HCT116 (cell line): ENCODE measurements around the gene CABP1. TPM values are rescaled to one million over a fixed set of nuclear protein-coding genes. Genes with fewer than 3 reads are reported as not detected.

Experiments
- ATAC-seq: fragments of 200-7000 bp; cut with Tn5 transposase; 2 replicates; pipeline ENCODE4 v1.9.1; 2020; ENCODE audit warnings: mild to moderate bottlenecking, moderate library complexity
- BruUV-seq: library from RNA; stranded (reverse); fragments of 400-500 nt; replicated peaks from 2 replicates; lab custom pipeline; 2021; lab: Mats Ljungman, UMichigan
- CTCF ChIA-PET: fragments of 300-600 bp; sonication (Branson Sonifier 250); formaldehyde crosslinking; loops from one replicate; lab custom pipeline; 2021; ENCODE audit warnings: antibody characterized with exemption; lab: Charles Lee
- POLR2A ChIA-PET: fragments of 300-600, 350-600 bp; sonication (Branson Sonifier 250); formaldehyde crosslinking; loops from one replicate; lab custom pipeline; 2021; ENCODE audit warnings: antibody characterized with exemption; lab: Charles Lee
- RAD21 ChIA-PET, 2 experiments: fragments of 300-600 bp; sonication (Branson Sonifier 250); formaldehyde crosslinking; loops; one replicate each; lab custom pipeline; 2023; ENCODE audit warnings: low total read pairs in 2 of 2; ENCODE audit not compliant: uncharacterized antibody in 2 of 2, unreplicated experiment in 2 of 2, low non-redundant PET in 1 of 2; lab: Charles Lee
- DNase-seq: peaks from one replicate; pipeline ENCODE4 v3.0.0-alpha.2; 2010; ENCODE audit warnings: low read depth, low spot score
- H2AFZ ChIP-seq: fragments of 200-600 bp; shearing (Covaris generic), sonication (generic); 2 replicates; pipeline ENCODE4 v1.6.1; 2017; ENCODE audit warnings: low read depth, mixed run types, mixed read lengths, antibody characterized with exemption, low read length; ENCODE audit not compliant: poor library complexity, severe bottlenecking
- H3K27ac ChIP-seq: 2 replicates; pipeline ENCODE4 v1.5.1; 2012; ENCODE audit warnings: low read depth, low read length
- H3K27me3 ChIP-seq: fragments of 200-600 bp; sonication (generic); 2 replicates; pipeline ENCODE4 v1.6.1; 2016; ENCODE audit warnings: mixed run types, low read length, mixed read lengths; ENCODE audit not compliant: insufficient read depth
- H3K36me3 ChIP-seq, 2 experiments: fragments of 200-500 bp in 1 of 2; fragments of 200-600 bp in 1 of 2; sonication (Bioruptor generic) in 1 of 2; sonication (generic) in 1 of 2; 2 replicates each; pipeline versions ENCODE4 v1.5.1 to v1.6.1; 2014 to 2016; ENCODE audit warnings: low read length in 2 of 2, inconsistent platforms in 1 of 2, mixed read lengths in 1 of 2, mixed run types in 1 of 2; ENCODE audit not compliant: insufficient read depth in 2 of 2, control insufficient read depth in 1 of 2
- H3K4me1 ChIP-seq, 2 experiments: fragments of 200-600 bp in 1 of 2; sonication (generic) in 1 of 2; 2 replicates each; pipeline versions ENCODE4 v1.5.1 to v1.6.1; 2012 to 2017; ENCODE audit warnings: low read length in 2 of 2, inconsistent platforms in 1 of 2, mild to moderate bottlenecking in 1 of 2, mixed read lengths in 1 of 2, mixed run types in 1 of 2, moderate library complexity in 1 of 2; ENCODE audit not compliant: insufficient read depth in 2 of 2, control insufficient read depth in 1 of 2
- H3K4me2 ChIP-seq: fragments of 200-600 bp; sonication (generic); 2 replicates; pipeline ENCODE4 v1.6.1; 2017; ENCODE audit warnings: mixed run types, low read length, mixed read lengths
- H3K4me3 ChIP-seq, 2 experiments: fragments of 200-600 bp in 1 of 2; sonication (generic) in 1 of 2; replicated peaks in 1 of 2; 2 replicates each; pipeline ENCODE4 v1.5.1; 2011 to 2016; ENCODE audit warnings: low read length in 2 of 2, control low read depth in 1 of 2, low read depth in 1 of 2, mild to moderate bottlenecking in 1 of 2, mixed read lengths in 1 of 2, mixed run types in 1 of 2
- H3K79me2 ChIP-seq: fragments of 200-600 bp; sonication (generic); 2 replicates; pipeline ENCODE4 v1.6.1; 2017; ENCODE audit warnings: mild to moderate bottlenecking, mixed run types, low read length, moderate library complexity, mixed read lengths; ENCODE audit not compliant: insufficient read depth
- H3K9ac ChIP-seq: fragments of 200-600 bp; sonication (generic); 2 replicates; pipeline ENCODE4 v1.6.1; 2016; ENCODE audit warnings: low read length, mixed read lengths
- H3K9me2 ChIP-seq: fragments of 200-600 bp; sonication (generic), shearing (Covaris generic); 2 replicates; pipeline ENCODE4 v1.6.1; 2017; ENCODE audit warnings: mixed run types, mild to moderate bottlenecking, moderate library complexity; ENCODE audit not compliant: insufficient read depth
- H3K9me3 ChIP-seq, 2 experiments: fragments of 200-500 bp in 1 of 2; fragments of 200-600 bp in 1 of 2; sonication (Bioruptor generic) in 1 of 2; sonication (generic) in 1 of 2; 2 replicates each; pipeline ENCODE4 v1.6.1; 2014 to 2017; ENCODE audit warnings: low read length in 2 of 2, mixed read lengths in 2 of 2, inconsistent platforms in 1 of 2, low read depth in 1 of 2, mild to moderate bottlenecking in 1 of 2, mixed run types in 1 of 2, moderate library complexity in 1 of 2; ENCODE audit not compliant: control insufficient read depth in 1 of 2, insufficient read depth in 1 of 2
- H4K20me1 ChIP-seq: fragments of 200-600 bp; sonication (generic), shearing (Covaris generic); 2 replicates; pipeline ENCODE4 v1.6.1; 2017; ENCODE audit warnings: mixed run types, mild to moderate bottlenecking, moderate library complexity; ENCODE audit not compliant: insufficient read depth
- ATF3 ChIP-seq: IDR thresholded peaks from 2 replicates; pipeline ENCODE4 v1.6.1; 2012
- CEBPB ChIP-seq: IDR thresholded peaks from 2 replicates; pipeline ENCODE4 v1.6.1; 2012; ENCODE audit warnings: low read depth
- EGR1 ChIP-seq: IDR thresholded peaks from 2 replicates; pipeline ENCODE4 v1.6.1; 2012; ENCODE audit warnings: low read depth
- ELF1 ChIP-seq: IDR thresholded peaks from 2 replicates; pipeline ENCODE4 v1.6.1; 2012; ENCODE audit warnings: low read depth, borderline replicate concordance
- EZH2phosphoT487 ChIP-seq: fragments of 200-600 bp; IDR thresholded peaks from 2 replicates; pipeline ENCODE4 v1.6.1; 2018; ENCODE audit warnings: antibody characterized with exemption, borderline replicate concordance
- FOSL1 ChIP-seq: IDR thresholded peaks from 2 replicates; pipeline ENCODE4 v1.6.1; 2012; ENCODE audit warnings: low read depth
- JUND ChIP-seq: IDR thresholded peaks from 2 replicates; pipeline ENCODE4 v1.6.1; 2012
- POLR2A ChIP-seq: IDR thresholded peaks from 2 replicates; pipeline ENCODE4 v1.7.0; 2011; ENCODE audit warnings: borderline replicate concordance; ENCODE audit not compliant: insufficient read depth, insufficient read length; ENCODE audit errors: extremely low read depth
- POLR2AphosphoS5 ChIP-seq: IDR thresholded peaks from 2 replicates; pipeline ENCODE4 v1.6.1; 2011; ENCODE audit warnings: mild to moderate bottlenecking, low read depth, low read length, moderate library complexity
- RAD21 ChIP-seq: IDR thresholded peaks from 2 replicates; pipeline ENCODE4 v1.6.1; 2012; ENCODE audit warnings: low read depth, mild to moderate bottlenecking
- SIN3A ChIP-seq: IDR thresholded peaks from 2 replicates; pipeline ENCODE4 v1.6.1; 2012; ENCODE audit warnings: low read depth
- SP1 ChIP-seq: IDR thresholded peaks from 2 replicates; pipeline ENCODE4 v1.6.1; 2012; ENCODE audit warnings: low read depth
- SRF ChIP-seq: IDR thresholded peaks from 2 replicates; pipeline ENCODE4 v1.6.1; 2012; ENCODE audit warnings: low read depth
- YY1 ChIP-seq: IDR thresholded peaks from 2 replicates; pipeline ENCODE4 v1.6.1; 2011; ENCODE audit warnings: low read length, low read depth, moderate library complexity, mild to moderate bottlenecking; ENCODE audit not compliant: insufficient replicate concordance; ENCODE audit errors: extremely low read depth
- ZBTB33 ChIP-seq: IDR thresholded peaks from 2 replicates; pipeline ENCODE4 v1.6.1; 2011; ENCODE audit warnings: mild to moderate bottlenecking, low read length, moderate library complexity; ENCODE audit not compliant: insufficient replicate concordance; ENCODE audit errors: extremely low read depth
- ZFX ChIP-seq: fragments of 450-650 bp; IDR thresholded peaks from 2 replicates; pipeline ENCODE4 v1.6.1; 2017
- ZNF274 ChIP-seq: fragments of 200-500 bp; sonication (Bioruptor generic); IDR thresholded peaks from 2 replicates; pipeline ENCODE4 v1.6.1; 2014; ENCODE audit warnings: mild to moderate bottlenecking, low read depth, low read length, inconsistent platforms
- intact Hi-C: fragments of 100-400 bp; cut with micrococcal nuclease; formaldehyde crosslinking; loops from 2 replicates; pipeline ENCODE4 v1.10.0; 2022
- total RNA-seq: library from RNA; stranded (reverse); gene quantifications from one replicate; pipeline ENCODE4 v1.2.1, GENCODE V29; 2021; ENCODE audit not compliant: unreplicated experiment

Gene CABP1
- total RNA-seq, 1 experiment from 2014 or later: 0.84 TPM

GRCh38 chr12:120663741-120664140 is 23.3 kb downstream of the CABP1 start (continued):
- no peak for TF ChIP-seq EZH2phosphoT487
- no peak for TF ChIP-seq ZFX
- no peak for TF ChIP-seq ELF1
- TF ChIP-seq POLR2A: no peak
- no peak for TF ChIP-seq RAD21
- no peak for TF ChIP-seq ZBTB33
- TF ChIP-seq CEBPB: no peak
- no peak for TF ChIP-seq JUND
- TF ChIP-seq YY1: no peak
- TF ChIP-seq POLR2AphosphoS5: no peak
- no peak for TF ChIP-seq SP1
- TF ChIP-seq EGR1: no peak
- TF ChIP-seq SIN3A: no peak
- TF ChIP-seq ZNF274: no peak
- TF ChIP-seq SRF: no peak

- no peak overlapping the region for H3K4me3 ChIP-seq
- intact Hi-C loops: no loop called here
- H3K9ac ChIP-seq: no peak overlapping the region
- H3K27me3 ChIP-seq: no peaks in the 10 kb centered on the region
- no peaks in the 10 kb centered on the region for H3K9me3 ChIP-seq
- no peaks in the 10 kb centered on the region for H3K79me2 ChIP-seq
- TF ChIP-seq ATF3: no peak
- no peak for TF ChIP-seq FOSL1
- no peak for TF ChIP-seq RAD21
- ATAC-seq (no peak), DNase-seq (no peak)
- peaks cover 3 to 25% of the 10 kb centered on the region in 2 experiments; a peak in 3 of 4 replicates for H3K4me1 ChIP-seq
- no peaks in the 10 kb centered on the region for H3K36me3 ChIP-seq
- no peaks in the 10 kb centered on the region for H4K20me1 ChIP-seq
- no peaks in the 10 kb centered on the region for H3K9me2 ChIP-seq
- BruUV-seq: no TSS peak
- POLR2A ChIA-PET: no interaction called here
- H3K4me2 ChIP-seq: no peak overlapping the region
- no peak overlapping the region for H3K27ac ChIP-seq
- no peak overlapping the region for H2AFZ ChIP-seq
- CTCF ChIA-PET: no interaction called here
- RAD21 ChIA-PET: no interaction called here
Observed at GRCh38 chr12:120666571-120667390, 26.4 kb downstream of the CABP1 start.
